ENCODE data around the gene ITGA2.

GRCh38 chr5:52943808-52944207 is 45.3 kb upstream of the ITGA2 start:
- TF ChIP-seq POLR2AphosphoS5 (IDR thresholded peaks at IDR 0.05; ENCODE audit: low read depth, low read length): no peak
- TF ChIP-seq POLR2A (IDR thresholded peaks at IDR 0.05; ENCODE audit: low read depth, low read length): no peak
- TF ChIP-seq TAF1 (IDR thresholded peaks at IDR 0.05; ENCODE audit: borderline replicate concordance, low read depth, low read length): no peak
